SU-DHL-6 (cell line): ENCODE data around the gene IMP3.
"Not testable (repeated sequence)": the region's sequence is repeated elsewhere in the genome, so short reads cannot be mapped to it uniquely, and the experiment has no call there.

Experiments
- H2AFZ ChIP-seq: fragments of 200-600 bp; sonication (generic); 2 replicates; pipeline ENCODE4 v1.6.1; 2014; ENCODE audit warnings: low read depth, mild to moderate bottlenecking, moderate library complexity, mixed read lengths, antibody characterized with exemption, low read length; ENCODE audit not compliant: severe bottlenecking
- H3F3A ChIP-seq: fragments of 200-600 bp; shearing (Covaris generic); 2 replicates; pipeline ENCODE4 v1.6.0; 2016; ENCODE audit warnings: antibody characterized with exemption, mild to moderate bottlenecking; ENCODE audit not compliant: insufficient read depth
- H3K27ac ChIP-seq: fragments of 200-600 bp; sonication (generic); 2 replicates; pipeline ENCODE4 v1.5.1; 2016; ENCODE audit warnings: low read depth, mild to moderate bottlenecking, low read length, moderate library complexity, mixed read lengths
- H3K27me3 ChIP-seq: fragments of 200-600 bp; sonication (generic), shearing (Covaris generic); 2 replicates; pipeline ENCODE4 v1.6.0; 2014; ENCODE audit warnings: mild to moderate bottlenecking, low read length
- H3K36me3 ChIP-seq: fragments of 200-600 bp; sonication (generic); 2 replicates; pipeline ENCODE4 v1.6.1; 2014; ENCODE audit warnings: mild to moderate bottlenecking, low read length, mixed read lengths
- H3K4me2 ChIP-seq: fragments of 300-600, 200-600 bp; shearing (Covaris generic), sonication (generic); 2 replicates; pipeline ENCODE4 v1.6.0; 2014; ENCODE audit warnings: low read length, low read depth, mild to moderate bottlenecking; ENCODE audit not compliant: poor library complexity, severe bottlenecking
- H3K4me3 ChIP-seq: fragments of 200-600 bp; sonication (generic); 2 replicates; pipeline ENCODE4 v1.5.1; 2014; ENCODE audit warnings: antibody characterized with exemption, low read length, mild to moderate bottlenecking, mixed read lengths; ENCODE audit not compliant: insufficient read depth, poor library complexity, severe bottlenecking
- H3K79me2 ChIP-seq: fragments of 200-600 bp; sonication (generic); 2 replicates; pipeline ENCODE4 v1.6.1; 2014; ENCODE audit warnings: mild to moderate bottlenecking, low read length, moderate library complexity; ENCODE audit not compliant: insufficient read depth
- H3K9ac ChIP-seq: fragments of 200-600 bp; sonication (generic); 2 replicates; pipeline ENCODE4 v1.7.0; 2014; ENCODE audit warnings: mild to moderate bottlenecking, low read length
- H3K9me2 ChIP-seq: fragments of 200-600 bp; sonication (generic); replicated peaks from 2 replicates; pipeline ENCODE4 v1.6.1; 2014; ENCODE audit warnings: low read length; ENCODE audit not compliant: insufficient read depth
- H3K9me3 ChIP-seq: fragments of 200-600 bp; sonication (generic); 2 replicates; pipeline ENCODE4 v1.6.1; 2014; ENCODE audit warnings: low read length, mixed read lengths; ENCODE audit not compliant: insufficient read depth
- H4K20me1 ChIP-seq: fragments of 200-600 bp; sonication (generic); 2 replicates; pipeline ENCODE4 v1.6.1; 2014; ENCODE audit warnings: low read depth, mild to moderate bottlenecking, antibody characterized with exemption, low read length, moderate library complexity, mixed read lengths
- CTCF ChIP-seq: fragments of 200-600 bp; sonication (generic); IDR thresholded peaks from one replicate; pipeline ENCODE4 v1.5.1; 2017; ENCODE audit warnings: antibody characterized with exemption, mild to moderate bottlenecking, low read length, moderate library complexity; ENCODE audit not compliant: insufficient read depth, poor library complexity, severe bottlenecking
- EZH2phosphoT487 ChIP-seq: fragments of 200-600 bp; sonication (generic), shearing (Covaris generic); conservative IDR thresholded peaks from 2 replicates; pipeline ENCODE4 v1.6.1; 2018; ENCODE audit warnings: mild to moderate bottlenecking, antibody characterized with exemption, low read length, moderate library complexity, mixed read lengths

The IMP3 gene

GRCh38 chr15:75687486-75688277 is 47.7 kb upstream of the IMP3 start:
- H3F3A ChIP-seq: no peaks in the 10 kb centered on the region
- no peak overlapping the region for H3K4me2 ChIP-seq
- H3K9me3 ChIP-seq: no peaks in the 10 kb centered on the region
- no peak overlapping the region for H3K4me3 ChIP-seq
- H3K9me2 ChIP-seq: no peaks in the 10 kb centered on the region
- no peak overlapping the region for H3K9ac ChIP-seq
- TF ChIP-seq EZH2phosphoT487 (no peak), CTCF (no peak)
- H3K27ac ChIP-seq: no peak overlapping the region
- H4K20me1 ChIP-seq: no peaks in the 10 kb centered on the region
- H3K27me3 ChIP-seq: no peaks in the 10 kb centered on the region
- no peaks in the 10 kb centered on the region for H3K79me2 ChIP-seq
- no peak overlapping the region for H2AFZ ChIP-seq
- no peaks in the 10 kb centered on the region for H3K36me3 ChIP-seq

DNA sequence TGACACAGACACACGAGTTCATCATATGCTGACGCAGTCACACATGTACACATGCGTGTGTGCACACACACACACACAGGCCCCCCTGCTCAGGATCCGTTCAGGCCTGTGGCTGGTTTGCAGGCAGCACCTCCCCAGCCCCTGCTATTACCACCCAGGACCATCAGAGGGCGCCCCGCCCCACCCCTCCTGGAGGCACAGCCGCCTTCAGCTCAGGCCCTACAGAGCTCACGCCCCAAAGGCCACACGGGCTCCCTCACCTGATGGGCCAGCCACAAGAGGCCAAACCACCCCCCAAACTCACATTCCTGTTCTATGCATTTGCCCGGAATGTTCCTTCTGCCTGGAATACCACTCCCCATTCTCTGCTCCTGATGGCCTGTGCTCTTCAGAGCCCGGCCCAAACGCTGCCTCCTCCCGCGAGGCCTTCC is 46.2 kb upstream of the IMP3 start:
- not testable (repeated sequence) for H2AFZ ChIP-seq, H3F3A ChIP-seq, H3K27me3 ChIP-seq, H3K9me2 ChIP-seq, H4K20me1 ChIP-seq, H3K27ac ChIP-seq, H3K36me3 ChIP-seq, H3K4me3 ChIP-seq, H3K9ac ChIP-seq, H3K9me3 ChIP-seq, H3K4me2 ChIP-seq, H3K79me2 ChIP-seq

DNA sequence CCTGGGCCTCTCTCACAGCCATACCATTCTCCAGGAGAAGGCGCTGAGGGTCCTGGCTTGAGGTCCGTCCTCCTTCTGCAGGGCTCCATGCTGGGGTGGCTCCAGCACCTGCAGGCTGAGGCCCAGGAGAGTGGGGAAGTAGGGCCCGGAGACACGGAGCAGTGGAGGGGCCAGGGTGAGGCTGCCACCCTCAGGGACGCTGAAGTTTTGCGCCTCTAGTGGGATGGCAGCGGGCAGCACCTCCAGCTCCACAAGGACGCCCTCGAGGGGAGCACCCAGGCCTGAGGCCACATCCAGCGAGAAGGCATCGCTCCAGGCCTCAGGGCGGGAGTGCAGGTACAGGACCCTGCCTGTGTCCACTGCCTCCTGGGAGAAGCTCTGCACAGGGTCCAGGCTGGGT is 45.2 kb upstream of the IMP3 start:
- Histone ChIP-seq H3K27ac (no peak overlapping the region), H3K4me2 (no peak overlapping the region), H3F3A (no peaks in the 10 kb centered on the region), H3K9me3 (no peaks in the 10 kb centered on the region), H3K27me3 (no peaks in the 10 kb centered on the region), H3K9me2 (no peaks in the 10 kb centered on the region), H4K20me1 (no peaks in the 10 kb centered on the region), H2AFZ (no peak overlapping the region), H3K36me3 (no peaks in the 10 kb centered on the region), H3K4me3 (no peak overlapping the region), H3K9ac (no peak overlapping the region), H3K79me2 (no peaks in the 10 kb centered on the region)
- no peak for TF ChIP-seq EZH2phosphoT487
- no peak for TF ChIP-seq CTCF

DNA sequence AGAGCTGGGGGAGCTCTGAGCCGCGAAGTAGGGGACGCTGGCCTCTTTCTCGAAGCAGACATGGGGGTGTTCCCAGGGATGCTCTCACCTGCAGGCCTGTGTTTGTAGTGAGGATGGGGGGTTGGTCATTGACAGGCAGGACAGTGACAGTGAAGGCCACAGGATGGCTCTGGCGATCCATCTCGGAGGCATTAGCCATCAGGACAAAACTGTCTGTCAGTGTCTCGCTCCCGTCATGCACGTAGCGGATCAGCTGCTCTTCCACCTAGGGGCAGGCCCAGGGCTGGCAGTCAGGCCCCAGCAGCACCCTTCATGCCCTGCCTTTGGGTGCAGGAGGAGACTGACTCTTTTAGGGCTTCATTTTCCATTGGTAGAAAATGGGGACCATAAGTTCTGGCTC is 44.6 kb upstream of the IMP3 start:
- TF ChIP-seq EZH2phosphoT487 (no peak), CTCF (no peak)
- H3K27ac ChIP-seq: no peak overlapping the region
- no peaks in the 10 kb centered on the region for H3K27me3 ChIP-seq
- no peaks in the 10 kb centered on the region for H3K79me2 ChIP-seq
- no peak overlapping the region for H3K4me2 ChIP-seq
- no peak overlapping the region for H3K4me3 ChIP-seq
- no peak overlapping the region for H2AFZ ChIP-seq
- H3K9ac ChIP-seq: no peak overlapping the region
- H4K20me1 ChIP-seq: no peaks in the 10 kb centered on the region
- H3K9me3 ChIP-seq: no peaks in the 10 kb centered on the region
- no peaks in the 10 kb centered on the region for H3K36me3 ChIP-seq
- H3F3A ChIP-seq: no peaks in the 10 kb centered on the region
- H3K9me2 ChIP-seq: no peaks in the 10 kb centered on the region
